ENCODE measurements around the gene ZNF689. TPM values are rescaled to one million over a fixed set of nuclear protein-coding genes. Genes with fewer than 3 reads are reported as not detected.

ZNF689 gene
- total and polyA plus RNA-seq, 2 of the 13 experiments (the other 11 are each of a cell fraction or from before 2014, with no cell fraction given) = 9.7 to 19.5 TPM

DNA sequence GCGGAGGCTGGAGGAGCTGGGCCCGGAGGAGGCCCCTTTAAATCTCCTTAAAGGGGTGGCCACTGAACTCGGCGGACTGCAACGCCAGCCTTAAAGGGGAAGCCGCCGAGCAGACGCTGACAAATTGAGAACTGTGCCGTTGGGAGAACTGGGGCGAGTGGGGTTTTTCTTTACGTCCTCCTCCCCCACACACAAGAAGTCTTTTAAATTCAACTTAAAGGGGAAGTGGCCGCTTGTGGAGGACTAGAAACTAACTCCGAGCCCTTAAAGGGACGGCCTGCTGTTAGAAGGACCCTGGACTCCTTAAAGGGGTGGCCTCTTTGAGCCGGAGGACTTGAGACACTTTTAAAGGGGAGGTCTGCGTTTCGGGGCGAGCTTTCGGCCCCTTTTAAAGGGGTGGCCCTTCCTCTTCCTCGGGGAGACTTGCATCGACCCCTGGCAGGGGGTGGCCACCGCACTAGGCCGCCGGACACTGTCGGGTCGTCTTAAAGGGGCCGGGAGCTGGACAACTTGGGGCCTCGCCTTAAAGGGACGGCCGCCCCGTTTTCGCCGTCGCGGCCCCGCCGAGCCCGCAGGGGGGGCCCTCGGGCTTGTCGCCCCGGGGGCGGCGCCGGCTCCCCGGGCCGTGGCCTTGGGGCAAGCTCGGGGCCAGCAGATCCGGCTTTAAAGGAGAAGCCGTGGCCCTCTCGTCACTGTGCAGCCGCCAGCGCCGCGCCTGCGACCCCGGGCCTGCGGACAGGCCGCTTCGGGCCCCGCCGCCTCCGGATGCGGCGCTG, 48.7 kb upstream of the ZNF689 start (continued):
- TF ChIP-seq, protein P1, sequence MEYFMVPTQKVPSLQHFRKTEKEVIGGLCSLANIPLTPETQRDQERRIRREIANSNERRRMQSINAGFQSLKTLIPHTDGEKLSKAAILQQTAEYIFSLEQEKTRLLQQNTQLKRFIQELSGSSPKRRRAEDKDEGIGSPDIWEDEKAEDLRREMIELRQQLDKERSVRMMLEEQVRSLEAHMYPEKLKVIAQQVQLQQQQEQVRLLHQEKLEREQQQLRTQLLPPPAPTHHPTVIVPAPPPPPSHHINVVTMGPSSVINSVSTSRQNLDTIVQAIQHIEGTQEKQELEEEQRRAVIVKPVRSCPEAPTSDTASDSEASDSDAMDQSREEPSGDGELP (IDR thresholded peaks at IDR 0.05; ENCODE audit: borderline replicate concordance, low read depth) = no peak
- TF ChIP-seq NFRKB (IDR thresholded peaks at IDR 0.05) (no peak), ARID2 (CRISPR knock-in tag; IDR thresholded peaks at IDR 0.05; ENCODE audit: borderline replicate concordance) (no peak), PCBP2 (optimal IDR thresholded peaks at IDR 0.05; ENCODE audit: low read depth, low read length, poor library complexity, severe bottlenecking) (no peak), ZNF292 (CRISPR knock-in tag; IDR thresholded peaks at IDR 0.05; ENCODE audit: borderline replicate concordance, low read depth) (no peak), ZNF557 (CRISPR knock-in tag; IDR thresholded peaks at IDR 0.05) (no peak), ZSCAN21 (CRISPR knock-in tag; IDR thresholded peaks at IDR 0.05; ENCODE audit: borderline replicate concordance) (no peak), SIN3A (IDR thresholded peaks at IDR 0.05; ENCODE audit: borderline replicate concordance, low read depth, low read length) (peak; percentile 78; the same call in 1 of the 2 replicates), KMT2A (CRISPR knock-in tag; IDR thresholded peaks at IDR 0.05) (no peak), ZNF766 (CRISPR knock-in tag; IDR thresholded peaks at IDR 0.05; ENCODE audit: borderline replicate concordance) (peak; percentile 40; the same call in 1 of the 2 replicates), ETV6 (CRISPR knock-in tag; conservative IDR thresholded peaks at IDR 0.05) (no peak), ESRRA (CRISPR knock-in tag; IDR thresholded peaks at IDR 0.05; ENCODE audit: low read depth) (no peak; the same call in 1 of the 2 replicates), ZNF296 (CRISPR knock-in tag; conservative IDR thresholded peaks at IDR 0.05) (no peak), ZNF446 (CRISPR knock-in tag; IDR thresholded peaks at IDR 0.05) (no peak; the same call in 1 of the 2 replicates)
- TF ChIP-seq, protein P2, sequence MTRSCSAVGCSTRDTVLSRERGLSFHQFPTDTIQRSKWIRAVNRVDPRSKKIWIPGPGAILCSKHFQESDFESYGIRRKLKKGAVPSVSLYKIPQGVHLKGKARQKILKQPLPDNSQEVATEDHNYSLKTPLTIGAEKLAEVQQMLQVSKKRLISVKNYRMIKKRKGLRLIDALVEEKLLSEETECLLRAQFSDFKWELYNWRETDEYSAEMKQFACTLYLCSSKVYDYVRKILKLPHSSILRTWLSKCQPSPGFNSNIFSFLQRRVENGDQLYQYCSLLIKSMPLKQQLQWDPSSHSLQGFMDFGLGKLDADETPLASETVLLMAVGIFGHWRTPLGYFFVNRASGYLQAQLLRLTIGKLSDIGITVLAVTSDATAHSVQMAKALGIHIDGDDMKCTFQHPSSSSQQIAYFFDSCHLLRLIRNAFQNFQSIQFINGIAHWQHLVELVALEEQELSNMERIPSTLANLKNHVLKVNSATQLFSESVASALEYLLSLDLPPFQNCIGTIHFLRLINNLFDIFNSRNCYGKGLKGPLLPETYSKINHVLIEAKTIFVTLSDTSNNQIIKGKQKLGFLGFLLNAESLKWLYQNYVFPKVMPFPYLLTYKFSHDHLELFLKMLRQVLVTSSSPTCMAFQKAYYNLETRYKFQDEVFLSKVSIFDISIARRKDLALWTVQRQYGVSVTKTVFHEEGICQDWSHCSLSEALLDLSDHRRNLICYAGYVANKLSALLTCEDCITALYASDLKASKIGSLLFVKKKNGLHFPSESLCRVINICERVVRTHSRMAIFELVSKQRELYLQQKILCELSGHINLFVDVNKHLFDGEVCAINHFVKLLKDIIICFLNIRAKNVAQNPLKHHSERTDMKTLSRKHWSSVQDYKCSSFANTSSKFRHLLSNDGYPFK (CRISPR knock-in tag; IDR thresholded peaks at IDR 0.05; ENCODE audit: borderline replicate concordance) = peak; percentile 6; the same call in 1 of the 2 replicates
- TF ChIP-seq, protein P3, sequence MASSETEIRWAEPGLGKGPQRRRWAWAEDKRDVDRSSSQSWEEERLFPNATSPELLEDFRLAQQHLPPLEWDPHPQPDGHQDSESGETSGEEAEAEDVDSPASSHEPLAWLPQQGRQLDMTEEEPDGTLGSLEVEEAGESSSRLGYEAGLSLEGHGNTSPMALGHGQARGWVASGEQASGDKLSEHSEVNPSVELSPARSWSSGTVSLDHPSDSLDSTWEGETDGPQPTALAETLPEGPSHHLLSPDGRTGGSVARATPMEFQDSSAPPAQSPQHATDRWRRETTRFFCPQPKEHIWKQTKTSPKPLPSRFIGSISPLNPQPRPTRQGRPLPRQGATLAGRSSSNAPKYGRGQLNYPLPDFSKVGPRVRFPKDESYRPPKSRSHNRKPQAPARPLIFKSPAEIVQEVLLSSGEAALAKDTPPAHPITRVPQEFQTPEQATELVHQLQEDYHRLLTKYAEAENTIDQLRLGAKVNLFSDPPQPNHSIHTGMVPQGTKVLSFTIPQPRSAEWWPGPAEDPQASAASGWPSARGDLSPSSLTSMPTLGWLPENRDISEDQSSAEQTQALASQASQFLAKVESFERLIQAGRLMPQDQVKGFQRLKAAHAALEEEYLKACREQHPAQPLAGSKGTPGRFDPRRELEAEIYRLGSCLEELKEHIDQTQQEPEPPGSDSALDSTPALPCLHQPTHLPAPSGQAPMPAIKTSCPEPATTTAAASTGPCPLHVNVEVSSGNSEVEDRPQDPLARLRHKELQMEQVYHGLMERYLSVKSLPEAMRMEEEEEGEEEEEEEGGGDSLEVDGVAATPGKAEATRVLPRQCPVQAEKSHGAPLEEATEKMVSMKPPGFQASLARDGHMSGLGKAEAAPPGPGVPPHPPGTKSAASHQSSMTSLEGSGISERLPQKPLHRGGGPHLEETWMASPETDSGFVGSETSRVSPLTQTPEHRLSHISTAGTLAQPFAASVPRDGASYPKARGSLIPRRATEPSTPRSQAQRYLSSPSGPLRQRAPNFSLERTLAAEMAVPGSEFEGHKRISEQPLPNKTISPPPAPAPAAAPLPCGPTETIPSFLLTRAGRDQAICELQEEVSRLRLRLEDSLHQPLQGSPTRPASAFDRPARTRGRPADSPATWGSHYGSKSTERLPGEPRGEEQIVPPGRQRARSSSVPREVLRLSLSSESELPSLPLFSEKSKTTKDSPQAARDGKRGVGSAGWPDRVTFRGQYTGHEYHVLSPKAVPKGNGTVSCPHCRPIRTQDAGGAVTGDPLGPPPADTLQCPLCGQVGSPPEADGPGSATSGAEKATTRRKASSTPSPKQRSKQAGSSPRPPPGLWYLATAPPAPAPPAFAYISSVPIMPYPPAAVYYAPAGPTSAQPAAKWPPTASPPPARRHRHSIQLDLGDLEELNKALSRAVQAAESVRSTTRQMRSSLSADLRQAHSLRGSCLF (CRISPR knock-in tag; IDR thresholded peaks at IDR 0.05; ENCODE audit: borderline replicate concordance) = no peak
- TF ChIP-seq, protein P4, sequence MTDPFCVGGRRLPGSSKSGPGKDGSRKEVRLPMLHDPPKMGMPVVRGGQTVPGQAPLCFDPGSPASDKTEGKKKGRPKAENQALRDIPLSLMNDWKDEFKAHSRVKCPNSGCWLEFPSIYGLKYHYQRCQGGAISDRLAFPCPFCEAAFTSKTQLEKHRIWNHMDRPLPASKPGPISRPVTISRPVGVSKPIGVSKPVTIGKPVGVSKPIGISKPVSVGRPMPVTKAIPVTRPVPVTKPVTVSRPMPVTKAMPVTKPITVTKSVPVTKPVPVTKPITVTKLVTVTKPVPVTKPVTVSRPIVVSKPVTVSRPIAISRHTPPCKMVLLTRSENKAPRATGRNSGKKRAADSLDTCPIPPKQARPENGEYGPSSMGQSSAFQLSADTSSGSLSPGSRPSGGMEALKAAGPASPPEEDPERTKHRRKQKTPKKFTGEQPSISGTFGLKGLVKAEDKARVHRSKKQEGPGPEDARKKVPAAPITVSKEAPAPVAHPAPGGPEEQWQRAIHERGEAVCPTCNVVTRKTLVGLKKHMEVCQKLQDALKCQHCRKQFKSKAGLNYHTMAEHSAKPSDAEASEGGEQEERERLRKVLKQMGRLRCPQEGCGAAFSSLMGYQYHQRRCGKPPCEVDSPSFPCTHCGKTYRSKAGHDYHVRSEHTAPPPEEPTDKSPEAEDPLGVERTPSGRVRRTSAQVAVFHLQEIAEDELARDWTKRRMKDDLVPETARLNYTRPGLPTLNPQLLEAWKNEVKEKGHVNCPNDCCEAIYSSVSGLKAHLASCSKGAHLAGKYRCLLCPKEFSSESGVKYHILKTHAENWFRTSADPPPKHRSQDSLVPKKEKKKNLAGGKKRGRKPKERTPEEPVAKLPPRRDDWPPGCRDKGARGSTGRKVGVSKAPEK (CRISPR knock-in tag; IDR thresholded peaks at IDR 0.05; ENCODE audit: borderline replicate concordance) = no peak

All from HepG2 (cell line).